Glutamatergic neuron (in vitro differentiated cells): ENCODE measurements around the gene CCDC33. TPM values are rescaled to one million over a fixed set of nuclear protein-coding genes. Genes with fewer than 3 reads are reported as not detected.

Source experiments
- DNase-seq: peaks from one replicate; pipeline ENCODE4 v3.0.0; 2022
- H3K27ac Mint-ChIP-seq: one replicate; pipeline ENCODE4 v1.8.0; 2020; ENCODE audit warnings: mild to moderate bottlenecking, mixed read lengths, inconsistent platforms; ENCODE audit not compliant: unreplicated experiment
- H3K27me3 Mint-ChIP-seq: one replicate; pipeline ENCODE4 v1.8.0; 2020; ENCODE audit warnings: mild to moderate bottlenecking, moderate library complexity, mixed read lengths, inconsistent platforms; ENCODE audit not compliant: unreplicated experiment
- H3K36me3 Mint-ChIP-seq: one replicate; pipeline ENCODE4 v1.8.0; 2020; ENCODE audit warnings: mild to moderate bottlenecking, mixed read lengths, inconsistent platforms; ENCODE audit not compliant: unreplicated experiment
- H3K4me1 Mint-ChIP-seq: one replicate; pipeline ENCODE4 v1.8.0; 2020; ENCODE audit warnings: mild to moderate bottlenecking, low read depth, mixed read lengths, inconsistent platforms; ENCODE audit not compliant: unreplicated experiment
- H3K4me3 Mint-ChIP-seq: one replicate; pipeline ENCODE4 v1.8.0; 2020; ENCODE audit warnings: mild to moderate bottlenecking, mixed read lengths, inconsistent platforms; ENCODE audit not compliant: unreplicated experiment
- H3K9me3 Mint-ChIP-seq: one replicate; pipeline ENCODE4 v1.8.0; 2020; ENCODE audit warnings: mild to moderate bottlenecking, moderate library complexity, mixed read lengths, inconsistent platforms; ENCODE audit not compliant: unreplicated experiment
- total RNA-seq: library from RNA; stranded (reverse); fragmentation: NEBNext Ultra II Directional; extraction: Animal tissue kit (Norgen Biotek cat#: 25700); gene quantifications from one replicate; pipeline ENCODE4 v1.2.1, GENCODE V29; 2021; ENCODE audit not compliant: unreplicated experiment
- TF ChIP-seq, protein P1 (sequence below): fragments of 200-600 bp; sonication (generic); IDR thresholded peaks from one replicate; pipeline ENCODE4 v1.5.0; 2021; ENCODE audit not compliant: partially characterized antibody, unreplicated experiment

CCDC33 gene
- total RNA-seq, 1 donor from 2014 or later, result 0.49 TPM

DNA sequence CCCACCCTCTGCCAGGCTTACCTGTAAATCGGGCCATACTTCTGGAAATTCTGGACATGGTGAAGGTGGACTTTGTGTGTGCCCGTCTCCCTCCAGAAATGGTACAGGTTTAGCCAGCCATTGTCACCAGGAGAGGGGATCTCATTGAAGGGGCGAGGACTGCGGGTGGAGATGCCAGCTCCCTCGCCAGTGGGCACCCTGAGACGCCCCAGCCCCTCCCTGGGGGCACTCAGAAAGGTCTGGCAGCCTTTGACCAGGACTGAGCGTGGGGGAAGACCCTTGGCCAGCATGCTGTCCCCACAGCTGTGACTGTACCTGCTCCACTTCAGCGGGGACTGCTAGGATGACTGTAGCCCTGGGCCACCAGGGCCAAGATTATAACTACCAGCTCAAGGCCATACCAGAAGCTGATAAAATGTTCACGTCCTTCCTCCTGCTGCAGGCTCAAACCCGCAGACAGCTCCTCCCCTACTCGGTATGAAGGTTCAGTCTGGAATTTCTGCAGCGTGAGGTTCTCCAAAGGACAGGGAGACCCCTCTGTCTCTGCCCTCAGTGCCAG is 131.2 kb downstream of the CCDC33 start, which contains the start of gene CYP11A1:
TSS of gene CYP11A1 (minus strand) at position 351 of the 559 bp plus-strand sequence. CDS start at position 290, 61 bp downstream.
- Mint-ChIP-seq H3K36me3 (no peaks in the 10 kb centered on the region), H3K4me1 (peaks cover 5% of the 10 kb centered on the region), H3K27ac (no peak within 1 kb of the TSS), H3K9me3 (no peaks in the 10 kb centered on the region), H3K27me3 (peaks cover 7% of the 10 kb centered on the region), H3K4me3 (no peak within 1 kb of the TSS)
- no peak for DNase-seq
- TF ChIP-seq, protein P1, sequence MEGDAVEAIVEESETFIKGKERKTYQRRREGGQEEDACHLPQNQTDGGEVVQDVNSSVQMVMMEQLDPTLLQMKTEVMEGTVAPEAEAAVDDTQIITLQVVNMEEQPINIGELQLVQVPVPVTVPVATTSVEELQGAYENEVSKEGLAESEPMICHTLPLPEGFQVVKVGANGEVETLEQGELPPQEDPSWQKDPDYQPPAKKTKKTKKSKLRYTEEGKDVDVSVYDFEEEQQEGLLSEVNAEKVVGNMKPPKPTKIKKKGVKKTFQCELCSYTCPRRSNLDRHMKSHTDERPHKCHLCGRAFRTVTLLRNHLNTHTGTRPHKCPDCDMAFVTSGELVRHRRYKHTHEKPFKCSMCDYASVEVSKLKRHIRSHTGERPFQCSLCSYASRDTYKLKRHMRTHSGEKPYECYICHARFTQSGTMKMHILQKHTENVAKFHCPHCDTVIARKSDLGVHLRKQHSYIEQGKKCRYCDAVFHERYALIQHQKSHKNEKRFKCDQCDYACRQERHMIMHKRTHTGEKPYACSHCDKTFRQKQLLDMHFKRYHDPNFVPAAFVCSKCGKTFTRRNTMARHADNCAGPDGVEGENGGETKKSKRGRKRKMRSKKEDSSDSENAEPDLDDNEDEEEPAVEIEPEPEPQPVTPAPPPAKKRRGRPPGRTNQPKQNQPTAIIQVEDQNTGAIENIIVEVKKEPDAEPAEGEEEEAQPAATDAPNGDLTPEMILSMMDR, result no peak

DNA sequence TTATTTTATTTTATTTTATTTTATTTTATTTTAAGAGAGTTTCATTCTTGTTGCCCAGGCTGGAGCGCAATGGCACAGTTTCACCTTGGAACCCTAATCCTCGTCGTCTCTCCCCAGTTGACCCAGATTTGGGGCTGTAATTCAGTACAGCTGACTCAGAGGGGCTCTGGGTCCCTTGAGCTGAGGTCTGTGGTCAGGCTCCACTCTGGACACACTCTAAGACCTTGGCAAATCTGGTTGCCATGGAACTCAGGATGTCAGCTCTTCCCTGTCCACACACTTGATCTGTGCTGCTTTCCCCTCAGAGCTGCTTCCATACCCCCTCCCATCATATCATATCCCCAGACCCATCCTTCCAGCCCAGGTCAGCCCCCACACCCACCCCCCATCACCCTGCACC is 132.0 kb downstream of the CCDC33 start:
- no peak overlapping the region for H3K4me3 Mint-ChIP-seq
- peaks cover 1% of the 10 kb centered on the region for H3K9me3 Mint-ChIP-seq
- no peaks in the 10 kb centered on the region for H3K36me3 Mint-ChIP-seq
- TF ChIP-seq, protein P1, result no peak
- no peak for DNase-seq
- peaks cover 7% of the 10 kb centered on the region for H3K27me3 Mint-ChIP-seq
- peaks cover 5% of the 10 kb centered on the region for H3K4me1 Mint-ChIP-seq
- no peak overlapping the region for H3K27ac Mint-ChIP-seq

DNA sequence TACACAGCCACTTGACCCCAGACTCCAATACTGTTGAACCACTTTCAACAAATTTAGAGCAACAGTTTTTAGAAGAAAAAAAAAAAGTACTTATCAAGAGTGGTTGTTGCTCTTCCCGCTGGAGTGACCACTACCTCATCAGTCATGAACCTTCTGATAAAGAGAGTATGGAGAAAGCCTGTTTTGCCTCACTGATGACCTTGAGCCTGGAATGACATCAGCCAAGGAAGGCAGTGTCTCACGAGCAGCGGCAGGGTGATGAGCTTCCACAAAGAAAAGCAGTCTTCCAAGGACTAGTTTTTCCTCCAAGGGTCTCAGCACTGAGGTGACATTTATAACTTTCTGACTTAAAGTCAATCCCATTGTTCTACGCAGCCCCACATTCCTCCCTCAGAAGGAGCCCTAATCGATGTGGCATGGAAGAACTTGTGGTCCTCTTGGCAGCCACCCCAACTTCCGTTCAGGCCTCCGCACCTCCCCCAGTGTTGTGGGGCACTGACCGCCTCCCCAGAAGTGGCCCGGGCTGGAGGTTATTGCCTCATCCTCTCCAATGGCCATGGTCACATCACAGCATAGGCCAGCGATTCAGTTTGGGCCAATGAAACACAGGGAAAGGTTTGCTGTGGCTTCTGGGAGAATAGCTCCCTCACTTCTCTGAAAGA is 133.1 kb downstream of the CCDC33 start:
- H3K9me3 Mint-ChIP-seq, result peaks cover 1% of the 10 kb centered on the region

GRCh38 chr15:74369756-74370155 is 133.6 kb downstream of the CCDC33 start:
- TF ChIP-seq, protein P1, result no peak
- no peak overlapping the region for H3K27ac Mint-ChIP-seq
- H3K9me3 Mint-ChIP-seq, result peaks cover 1% of the 10 kb centered on the region
- DNase-seq, result no peak
- no peaks in the 10 kb centered on the region for H3K36me3 Mint-ChIP-seq
- no peak overlapping the region for H3K4me3 Mint-ChIP-seq
- peaks cover 7% of the 10 kb centered on the region for H3K27me3 Mint-ChIP-seq
- peaks cover 7% of the 10 kb centered on the region for H3K4me1 Mint-ChIP-seq

More for the DNA sequence above, 133.1 kb downstream of the CCDC33 start:
- peaks cover 7% of the 10 kb centered on the region for H3K27me3 Mint-ChIP-seq
- H3K4me1 Mint-ChIP-seq, result peaks cover 5% of the 10 kb centered on the region
- no peak overlapping the region for H3K27ac Mint-ChIP-seq
- DNase-seq, result no peak
- TF ChIP-seq, protein P1, result no peak
- H3K36me3 Mint-ChIP-seq, result no peaks in the 10 kb centered on the region
- no peak overlapping the region for H3K4me3 Mint-ChIP-seq

DNA sequence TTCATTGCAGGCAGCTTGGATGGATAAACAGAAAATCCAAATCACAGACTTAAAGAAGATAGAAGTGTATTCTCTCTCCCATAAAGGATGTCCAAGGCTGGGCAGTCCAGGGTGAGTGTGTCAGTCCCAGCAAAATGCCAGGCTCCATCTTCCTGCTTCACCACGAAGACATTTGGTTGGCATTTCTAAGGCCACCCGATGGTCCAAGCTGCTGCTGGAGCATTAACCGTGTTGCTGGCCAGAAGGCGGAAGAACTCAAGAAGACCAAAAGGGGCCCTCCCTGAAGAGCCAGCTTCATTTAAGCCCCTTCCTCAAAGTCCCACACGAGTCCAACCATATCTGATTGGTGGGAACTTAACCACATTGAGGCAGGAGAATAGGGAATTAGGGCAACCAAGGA is 134.3 kb downstream of the CCDC33 start:
- no peak for DNase-seq
- no peak overlapping the region for H3K4me3 Mint-ChIP-seq
- peaks cover 11% of the 10 kb centered on the region for H3K4me1 Mint-ChIP-seq
- no peaks in the 10 kb centered on the region for H3K36me3 Mint-ChIP-seq
- H3K27ac Mint-ChIP-seq, result no peak overlapping the region
- TF ChIP-seq, protein P1, result no peak
- H3K9me3 Mint-ChIP-seq, result peaks cover 1% of the 10 kb centered on the region
- peaks cover 3% of the 10 kb centered on the region for H3K27me3 Mint-ChIP-seq
